Neural cell (in vitro differentiated cells): Measurements from ENCODE around the gene SH3YL1.

Experiments used
- CTCF ChIP-seq: fragments of 450-650 bp; IDR thresholded peaks from 2 replicates; pipeline ENCODE4 v1.5.1; 2014; ENCODE audit warnings: antibody characterized with exemption, mild to moderate bottlenecking, moderate library complexity; ENCODE audit not compliant: poor library complexity, severe bottlenecking
- POLR2AphosphoS5 ChIP-seq: IDR thresholded peaks from 2 replicates; pipeline ENCODE4 v1.6.1; 2012

- no peak for TF ChIP-seq CTCF
- no peak for TF ChIP-seq POLR2AphosphoS5
Observed at GRCh38 chr2:244547-244946, 19.3 kb downstream of the SH3YL1 start.
